Stimulated activated CD4-positive, alpha-beta T cell treated with anti-CD3 and anti-CD28 coated beads, Interleukin-15, amount 100 ng/mL, for 1 hour (primary cell): ENCODE measurements around the gene C1orf74.

Experiments
- DNase-seq, 2 donors: peaks; one replicate each; pipeline ENCODE4 v3.0.0-alpha.2; 2020; ENCODE audit warnings: low read depth in 1 of 2, low spot score in 1 of 2

The C1orf74 gene

GRCh38 chr1:209784265-209785169 is at the start of gene C1orf74:
Gene C1orf74 (minus strand): TSS chr1:209784559. CDS start chr1:209783634, 925 bp downstream.
- peak; percentile 98 to 99 for DNase-seq

GRCh38 chr1:209831615-209832014 is 47.3 kb upstream of the C1orf74 start:
- no peak for DNase-seq

- DNase-seq = no peak
These were observed 46.4 kb upstream of the C1orf74 start for GRCh38 chr1:209830722-209831121.

- DNase-seq = no peak
These were observed 45.4 kb upstream of the C1orf74 start for GRCh38 chr1:209829716-209830115.

GRCh38 chr1:209827384-209828262 is 43.3 kb upstream of the C1orf74 start, which contains the start of gene UTP25:
Gene UTP25 (plus strand): TSS chr1:209827972. CDS start chr1:209828064, 92 bp downstream.
- DNase-seq = peak; percentile 80 to 84

GRCh38 chr1:209825591-209826434 is 41.5 kb upstream of the C1orf74 start:
- no peak for DNase-seq

GRCh38 chr1:209823143-209824041 is 39.0 kb upstream of the C1orf74 start:
- DNase-seq = no peak

- no peak for DNase-seq
These were observed 38.3 kb upstream of the C1orf74 start for GRCh38 chr1:209822706-209823105.

- DNase-seq = no peak
These were observed 36.6 kb upstream of the C1orf74 start for GRCh38 chr1:209820986-209821385.

GRCh38 chr1:209819058-209819457 is 34.7 kb upstream of the C1orf74 start:
- no peak for DNase-seq

GRCh38 chr1:209817691-209818090 is 33.3 kb upstream of the C1orf74 start:
- no peak for DNase-seq

- no peak for DNase-seq
These were observed 32.6 kb upstream of the C1orf74 start for GRCh38 chr1:209816923-209817322.

GRCh38 chr1:209815931-209816341 is 31.6 kb upstream of the C1orf74 start:
- no peak for DNase-seq

- DNase-seq = no peak
These were observed 31.1 kb upstream of the C1orf74 start for GRCh38 chr1:209815490-209815889.

GRCh38 chr1:209813902-209814301 is 29.5 kb upstream of the C1orf74 start:
- DNase-seq = no peak

GRCh38 chr1:209810783-209811182 is 26.4 kb upstream of the C1orf74 start:
- no peak for DNase-seq

GRCh38 chr1:209809611-209810010 is 25.3 kb upstream of the C1orf74 start:
- no peak for DNase-seq

GRCh38 chr1:209808059-209808581 is 23.8 kb upstream of the C1orf74 start:
- DNase-seq = no peak

- no peak for DNase-seq
These were observed 23.1 kb upstream of the C1orf74 start for GRCh38 chr1:209807509-209807908.
